SK-N-SH treated with all-trans-retinoic acid at 6 μM for 48 hours (cell line): ENCODE data around the gene OBP2A.

ENCODE experiments used
- TCF4 ChIP-seq: fragments of 250-450 bp; sonication (Bioruptor Pico); IDR thresholded peaks from 2 replicates; pipeline ENCODE4 v1.8.0; 2021; ENCODE audit warnings: mild to moderate bottlenecking, moderate library complexity, borderline replicate concordance
- TOX ChIP-seq: fragments of 250-450 bp; sonication (Bioruptor Pico); IDR thresholded peaks from 2 replicates; pipeline ENCODE4 v1.8.0; 2021; ENCODE audit warnings: mild to moderate bottlenecking, moderate library complexity, borderline replicate concordance
- ZC3H10 ChIP-seq: fragments of 250-450 bp; sonication (Bioruptor Pico); IDR thresholded peaks from 2 replicates; pipeline ENCODE4 v1.5.1; 2021; ENCODE audit warnings: mild to moderate bottlenecking, moderate library complexity
- ZNF565 ChIP-seq: fragments of 450-650 bp; formaldehyde crosslinking; conservative IDR thresholded peaks from 2 replicates; pipeline ENCODE4 v1.5.0; 2020; ENCODE audit warnings: low read depth, mild to moderate bottlenecking, moderate library complexity
- ZNF70 ChIP-seq: fragments of 450-650 bp; formaldehyde crosslinking; IDR thresholded peaks from 2 replicates; pipeline ENCODE4 v1.5.0; 2020; ENCODE audit warnings: mild to moderate bottlenecking, moderate library complexity
- TF ChIP-seq, protein P1 (sequence below): fragments of 250-450 bp; sonication (Bioruptor Pico); IDR thresholded peaks from 2 replicates; pipeline ENCODE4 v1.8.0; 2020; ENCODE audit warnings: mild to moderate bottlenecking, moderate library complexity, borderline replicate concordance
- TF ChIP-seq, protein P2 (sequence below): fragments of 250-450 bp; sonication (Bioruptor Pico); IDR thresholded peaks from 2 replicates; pipeline ENCODE4 v1.5.1; 2020; ENCODE audit warnings: low read depth, mild to moderate bottlenecking, moderate library complexity
- TF ChIP-seq, protein P3 (sequence below): fragments of 250-450 bp; sonication (Bioruptor Pico); IDR thresholded peaks from 2 replicates; pipeline ENCODE4 v1.5.1; 2021; ENCODE audit warnings: mild to moderate bottlenecking, moderate library complexity
- TF ChIP-seq, protein P4 (sequence below): fragments of 250-450 bp; sonication (Bioruptor Pico); IDR thresholded peaks from 2 replicates; pipeline ENCODE4 v1.8.0; 2021; ENCODE audit warnings: low read depth, mild to moderate bottlenecking, moderate library complexity, borderline replicate concordance

DNA sequence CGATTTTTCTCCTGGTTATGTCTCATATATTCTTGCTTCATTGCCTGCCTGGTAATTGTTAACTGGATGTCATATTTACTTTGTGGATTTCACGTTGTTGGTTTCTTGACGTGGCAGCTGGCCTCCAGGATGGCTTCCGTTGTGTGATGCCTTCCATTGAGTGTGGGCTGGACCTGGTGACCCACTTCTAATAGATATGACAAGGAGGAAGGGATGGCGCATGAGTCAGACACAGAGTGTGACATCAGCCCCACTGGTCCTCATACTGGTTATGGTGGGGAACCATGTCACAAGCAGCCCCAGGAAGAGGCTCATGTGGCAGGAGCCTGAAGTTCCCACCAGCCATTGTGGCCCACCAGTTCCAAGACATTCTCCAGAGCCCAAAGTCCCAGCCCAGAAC lies 9.3 kb downstream of the OBP2A start:
- TF ChIP-seq ZC3H10 (CRISPR knock-in tag) (no peak), TOX (CRISPR knock-in tag) (no peak), TCF4 (CRISPR knock-in tag) (no peak), ZNF565 (no peak), ZNF70 (CRISPR knock-in tag) (no peak)
- TF ChIP-seq, protein P1, sequence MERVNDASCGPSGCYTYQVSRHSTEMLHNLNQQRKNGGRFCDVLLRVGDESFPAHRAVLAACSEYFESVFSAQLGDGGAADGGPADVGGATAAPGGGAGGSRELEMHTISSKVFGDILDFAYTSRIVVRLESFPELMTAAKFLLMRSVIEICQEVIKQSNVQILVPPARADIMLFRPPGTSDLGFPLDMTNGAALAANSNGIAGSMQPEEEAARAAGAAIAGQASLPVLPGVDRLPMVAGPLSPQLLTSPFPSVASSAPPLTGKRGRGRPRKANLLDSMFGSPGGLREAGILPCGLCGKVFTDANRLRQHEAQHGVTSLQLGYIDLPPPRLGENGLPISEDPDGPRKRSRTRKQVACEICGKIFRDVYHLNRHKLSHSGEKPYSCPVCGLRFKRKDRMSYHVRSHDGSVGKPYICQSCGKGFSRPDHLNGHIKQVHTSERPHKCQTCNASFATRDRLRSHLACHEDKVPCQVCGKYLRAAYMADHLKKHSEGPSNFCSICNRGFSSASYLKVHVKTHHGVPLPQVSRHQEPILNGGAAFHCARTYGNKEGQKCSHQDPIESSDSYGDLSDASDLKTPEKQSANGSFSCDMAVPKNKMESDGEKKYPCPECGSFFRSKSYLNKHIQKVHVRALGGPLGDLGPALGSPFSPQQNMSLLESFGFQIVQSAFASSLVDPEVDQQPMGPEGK = no peak
- TF ChIP-seq, protein P2, sequence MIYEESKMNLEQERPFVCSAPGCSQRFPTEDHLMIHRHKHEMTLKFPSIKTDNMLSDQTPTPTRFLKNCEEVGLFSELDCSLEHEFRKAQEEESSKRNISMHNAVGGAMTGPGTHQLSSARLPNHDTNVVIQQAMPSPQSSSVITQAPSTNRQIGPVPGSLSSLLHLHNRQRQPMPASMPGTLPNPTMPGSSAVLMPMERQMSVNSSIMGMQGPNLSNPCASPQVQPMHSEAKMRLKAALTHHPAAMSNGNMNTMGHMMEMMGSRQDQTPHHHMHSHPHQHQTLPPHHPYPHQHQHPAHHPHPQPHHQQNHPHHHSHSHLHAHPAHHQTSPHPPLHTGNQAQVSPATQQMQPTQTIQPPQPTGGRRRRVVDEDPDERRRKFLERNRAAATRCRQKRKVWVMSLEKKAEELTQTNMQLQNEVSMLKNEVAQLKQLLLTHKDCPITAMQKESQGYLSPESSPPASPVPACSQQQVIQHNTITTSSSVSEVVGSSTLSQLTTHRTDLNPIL (CRISPR knock-in tag) = no peak
- TF ChIP-seq, protein P3, sequence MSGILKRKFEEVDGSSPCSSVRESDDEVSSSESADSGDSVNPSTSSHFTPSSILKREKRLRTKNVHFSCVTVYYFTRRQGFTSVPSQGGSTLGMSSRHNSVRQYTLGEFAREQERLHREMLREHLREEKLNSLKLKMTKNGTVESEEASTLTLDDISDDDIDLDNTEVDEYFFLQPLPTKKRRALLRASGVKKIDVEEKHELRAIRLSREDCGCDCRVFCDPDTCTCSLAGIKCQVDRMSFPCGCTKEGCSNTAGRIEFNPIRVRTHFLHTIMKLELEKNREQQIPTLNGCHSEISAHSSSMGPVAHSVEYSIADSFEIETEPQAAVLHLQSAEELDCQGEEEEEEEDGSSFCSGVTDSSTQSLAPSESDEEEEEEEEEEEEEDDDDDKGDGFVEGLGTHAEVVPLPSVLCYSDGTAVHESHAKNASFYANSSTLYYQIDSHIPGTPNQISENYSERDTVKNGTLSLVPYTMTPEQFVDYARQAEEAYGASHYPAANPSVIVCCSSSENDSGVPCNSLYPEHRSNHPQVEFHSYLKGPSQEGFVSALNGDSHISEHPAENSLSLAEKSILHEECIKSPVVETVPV (CRISPR knock-in tag) = no peak
- TF ChIP-seq, protein P4, sequence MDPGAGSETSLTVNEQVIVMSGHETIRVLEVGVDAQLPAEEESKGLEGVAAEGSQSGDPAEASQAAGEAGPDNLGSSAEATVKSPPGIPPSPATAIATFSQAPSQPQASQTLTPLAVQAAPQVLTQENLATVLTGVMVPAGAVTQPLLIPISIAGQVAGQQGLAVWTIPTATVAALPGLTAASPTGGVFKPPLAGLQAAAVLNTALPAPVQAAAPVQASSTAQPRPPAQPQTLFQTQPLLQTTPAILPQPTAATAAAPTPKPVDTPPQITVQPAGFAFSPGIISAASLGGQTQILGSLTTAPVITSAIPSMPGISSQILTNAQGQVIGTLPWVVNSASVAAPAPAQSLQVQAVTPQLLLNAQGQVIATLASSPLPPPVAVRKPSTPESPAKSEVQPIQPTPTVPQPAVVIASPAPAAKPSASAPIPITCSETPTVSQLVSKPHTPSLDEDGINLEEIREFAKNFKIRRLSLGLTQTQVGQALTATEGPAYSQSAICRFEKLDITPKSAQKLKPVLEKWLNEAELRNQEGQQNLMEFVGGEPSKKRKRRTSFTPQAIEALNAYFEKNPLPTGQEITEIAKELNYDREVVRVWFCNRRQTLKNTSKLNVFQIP (CRISPR knock-in tag) = no peak
